Neural crest cell (in vitro differentiated cells): Measurements from ENCODE around the gene FBXO10. TPM values are rescaled to one million over a fixed set of nuclear protein-coding genes. Genes with fewer than 3 reads are reported as not detected.
A peak's percentile ranks its signal among the peaks of the same experiment; 100 is the strongest.

Source experiments
- DNase-seq: peaks from one replicate; pipeline ENCODE4 v3.0.0; 2021; ENCODE audit warnings: low read depth, mixed read lengths, low spot score
- H3K27ac Mint-ChIP-seq: one replicate; pipeline ENCODE4 v1.8.0; 2021; ENCODE audit warnings: mild to moderate bottlenecking, mixed read lengths; ENCODE audit not compliant: unreplicated experiment
- H3K27me3 Mint-ChIP-seq: 2 replicates; pipeline ENCODE4 v1.8.0; 2021; ENCODE audit warnings: low read depth, mild to moderate bottlenecking, mixed read lengths
- H3K36me3 Mint-ChIP-seq: 2 replicates; pipeline ENCODE4 v1.8.0; 2021; ENCODE audit warnings: low read depth, mild to moderate bottlenecking, mixed read lengths
- H3K4me1 Mint-ChIP-seq: 2 replicates; pipeline ENCODE4 v1.8.0; 2021; ENCODE audit warnings: mixed read lengths
- H3K4me3 Mint-ChIP-seq: one replicate; pipeline ENCODE4 v1.8.0; 2021; ENCODE audit warnings: mild to moderate bottlenecking, mixed read lengths
- H3K9me3 Mint-ChIP-seq: 2 replicates; pipeline ENCODE4 v1.8.0; 2021; ENCODE audit warnings: mixed read lengths
- long read RNA-seq: library from polyadenylated mRNA; unstranded; transcript quantifications from one replicate; pipeline ENCODE4 v2.0.0, GENCODE V29; 2020
- total RNA-seq: library from RNA; stranded (reverse); gene quantifications from 2 replicates; pipeline ENCODE4 v1.2.1, GENCODE V29; 2021
- TF ChIP-seq, protein P1 (sequence below): fragments of 200-600 bp; sonication (generic); conservative IDR thresholded peaks from 2 replicates; pipeline ENCODE4 v1.5.0; 2021; ENCODE audit warnings: antibody characterized with exemption, mild to moderate bottlenecking

FBXO10 gene, protein sequence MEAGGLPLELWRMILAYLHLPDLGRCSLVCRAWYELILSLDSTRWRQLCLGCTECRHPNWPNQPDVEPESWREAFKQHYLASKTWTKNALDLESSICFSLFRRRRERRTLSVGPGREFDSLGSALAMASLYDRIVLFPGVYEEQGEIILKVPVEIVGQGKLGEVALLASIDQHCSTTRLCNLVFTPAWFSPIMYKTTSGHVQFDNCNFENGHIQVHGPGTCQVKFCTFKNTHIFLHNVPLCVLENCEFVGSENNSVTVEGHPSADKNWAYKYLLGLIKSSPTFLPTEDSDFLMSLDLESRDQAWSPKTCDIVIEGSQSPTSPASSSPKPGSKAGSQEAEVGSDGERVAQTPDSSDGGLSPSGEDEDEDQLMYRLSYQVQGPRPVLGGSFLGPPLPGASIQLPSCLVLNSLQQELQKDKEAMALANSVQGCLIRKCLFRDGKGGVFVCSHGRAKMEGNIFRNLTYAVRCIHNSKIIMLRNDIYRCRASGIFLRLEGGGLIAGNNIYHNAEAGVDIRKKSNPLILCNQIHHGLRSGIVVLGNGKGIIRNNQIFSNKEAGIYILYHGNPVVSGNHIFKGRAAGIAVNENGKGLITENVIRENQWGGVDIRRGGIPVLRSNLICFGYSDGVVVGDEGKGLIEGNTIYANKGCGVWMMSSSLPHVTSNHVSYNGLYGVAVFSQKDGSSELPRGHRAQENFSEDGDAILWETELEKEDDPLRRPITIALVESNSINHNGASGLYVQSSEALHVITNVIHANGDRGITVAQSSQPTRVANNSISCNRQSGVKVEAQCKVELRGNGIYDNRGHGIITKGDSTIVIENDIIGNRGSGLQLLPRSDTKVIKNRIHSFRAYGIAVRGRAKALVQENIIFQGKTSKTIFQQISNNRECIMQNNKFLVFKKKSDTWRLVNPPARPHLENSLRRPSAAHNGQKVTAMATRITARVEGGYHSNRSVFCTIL
- total RNA-seq: 24.8 and 25.6 TPM in 2 replicates
- long read RNA-seq, partial matches to known transcripts: 1 of 1 reads
- long read RNA-seq, other reads (novel, unspliced or antisense): 0 of 1 reads

DNA sequence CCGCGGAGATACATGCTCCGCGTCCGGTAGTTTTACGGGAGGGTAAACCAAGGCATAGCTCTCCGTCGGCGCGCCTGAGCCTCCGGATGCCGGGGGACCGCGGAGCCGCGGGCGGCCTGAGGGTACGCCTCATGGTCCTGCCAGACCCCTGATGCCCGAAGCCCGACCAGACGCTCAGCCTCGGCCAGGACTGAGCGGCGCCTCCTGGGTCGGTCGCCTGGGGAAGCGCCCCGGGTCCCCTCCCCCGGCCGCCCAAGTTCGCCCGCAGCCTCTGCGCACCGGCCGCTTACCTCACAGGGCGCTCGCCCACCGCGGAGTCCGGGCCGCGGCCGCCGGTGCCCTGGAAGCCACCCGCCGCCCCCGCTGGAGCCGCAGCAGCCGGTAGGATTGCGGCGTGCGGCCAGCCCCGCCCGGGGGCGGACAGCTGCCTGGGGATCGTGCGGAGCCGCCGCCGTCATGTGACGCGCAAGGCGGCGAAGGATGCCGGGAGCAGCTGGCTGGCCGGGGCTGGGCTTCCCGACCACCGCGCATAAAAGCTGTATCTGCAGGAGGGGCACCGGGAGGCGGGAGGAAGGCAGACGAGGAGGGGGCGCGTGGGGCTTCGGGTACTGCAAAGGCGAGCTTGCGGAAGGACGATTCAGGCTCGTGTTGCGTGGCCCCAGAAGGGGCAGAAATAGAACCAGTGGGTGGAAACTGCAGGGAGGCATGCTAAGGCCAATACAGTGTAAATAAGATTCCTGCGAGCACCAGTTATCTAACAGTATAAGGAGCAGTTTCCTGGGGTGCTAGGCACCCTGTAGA is at the start of gene FBXO10:
Gene FBXO10 (minus strand): TSS at position 460 of the 801 bp plus-strand sequence. CDS start 34,612 bp downstream, outside the sequence.
- Mint-ChIP-seq H3K36me3 (no peaks in the 10 kb centered on the region), H3K4me1 (peaks cover 36% of the 10 kb centered on the region), H3K27ac (peak within 1 kb of the TSS; percentile 96), H3K9me3 (no peaks in the 10 kb centered on the region), H3K4me3 (peak within 1 kb of the TSS; percentile 95), H3K27me3 (no peaks in the 10 kb centered on the region)
- DNase-seq: peak; percentile 79
- TF ChIP-seq, protein P1, sequence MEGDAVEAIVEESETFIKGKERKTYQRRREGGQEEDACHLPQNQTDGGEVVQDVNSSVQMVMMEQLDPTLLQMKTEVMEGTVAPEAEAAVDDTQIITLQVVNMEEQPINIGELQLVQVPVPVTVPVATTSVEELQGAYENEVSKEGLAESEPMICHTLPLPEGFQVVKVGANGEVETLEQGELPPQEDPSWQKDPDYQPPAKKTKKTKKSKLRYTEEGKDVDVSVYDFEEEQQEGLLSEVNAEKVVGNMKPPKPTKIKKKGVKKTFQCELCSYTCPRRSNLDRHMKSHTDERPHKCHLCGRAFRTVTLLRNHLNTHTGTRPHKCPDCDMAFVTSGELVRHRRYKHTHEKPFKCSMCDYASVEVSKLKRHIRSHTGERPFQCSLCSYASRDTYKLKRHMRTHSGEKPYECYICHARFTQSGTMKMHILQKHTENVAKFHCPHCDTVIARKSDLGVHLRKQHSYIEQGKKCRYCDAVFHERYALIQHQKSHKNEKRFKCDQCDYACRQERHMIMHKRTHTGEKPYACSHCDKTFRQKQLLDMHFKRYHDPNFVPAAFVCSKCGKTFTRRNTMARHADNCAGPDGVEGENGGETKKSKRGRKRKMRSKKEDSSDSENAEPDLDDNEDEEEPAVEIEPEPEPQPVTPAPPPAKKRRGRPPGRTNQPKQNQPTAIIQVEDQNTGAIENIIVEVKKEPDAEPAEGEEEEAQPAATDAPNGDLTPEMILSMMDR: no peak

- no peaks in the 10 kb centered on the region for H3K9me3 Mint-ChIP-seq
- H3K4me1 Mint-ChIP-seq: peaks cover 5% of the 10 kb centered on the region
- H3K4me3 Mint-ChIP-seq: no peak overlapping the region
- H3K36me3 Mint-ChIP-seq: no peaks in the 10 kb centered on the region
- DNase-seq: no peak
- H3K27ac Mint-ChIP-seq: no peak overlapping the region
- TF ChIP-seq, protein P1: no peak
- H3K27me3 Mint-ChIP-seq: peaks cover 5% of the 10 kb centered on the region
These were observed 49.6 kb upstream of the FBXO10 start for GRCh38 chr9:37625758-37626147.

DNA sequence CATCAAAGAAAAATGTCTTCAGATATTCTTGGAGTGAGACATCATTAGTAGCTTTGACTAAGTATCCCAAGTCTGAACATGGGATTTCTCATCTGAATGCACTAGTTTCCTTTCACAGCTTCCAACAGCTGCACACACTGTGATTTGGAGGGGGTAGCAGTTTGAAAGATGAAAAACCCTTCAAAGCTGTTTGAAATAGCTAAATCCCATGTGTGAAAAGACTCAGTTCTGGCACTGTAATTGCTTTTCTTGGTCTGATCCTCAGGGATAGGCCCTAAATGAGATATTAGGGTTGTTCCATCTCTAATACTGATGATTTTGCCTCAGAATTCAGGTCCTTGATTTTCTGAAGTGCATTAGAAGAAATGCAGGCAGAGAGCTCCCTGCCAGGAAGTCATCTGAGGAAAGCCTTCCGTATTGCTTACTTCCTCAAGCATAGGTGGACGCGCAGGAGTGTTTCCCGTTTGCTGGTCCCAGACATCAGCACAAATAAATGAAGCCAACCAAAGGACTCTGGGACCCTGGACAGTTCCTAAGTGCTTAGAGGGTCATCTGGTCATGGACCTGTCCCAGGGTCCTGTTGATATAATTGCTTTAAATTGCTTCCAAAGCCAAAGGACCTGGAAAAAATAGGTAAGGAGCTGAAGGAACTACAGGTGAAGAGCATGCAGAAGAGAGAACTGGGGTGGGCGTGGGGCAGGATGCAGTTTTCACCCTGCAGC is 49.0 kb upstream of the FBXO10 start:
- no peak overlapping the region for H3K4me3 Mint-ChIP-seq
- peak overlapping the region; percentile 52 for H3K27ac Mint-ChIP-seq
- peaks cover 5% of the 10 kb centered on the region for H3K4me1 Mint-ChIP-seq
- no peaks in the 10 kb centered on the region for H3K9me3 Mint-ChIP-seq
- DNase-seq: no peak
- peaks cover 5% of the 10 kb centered on the region for H3K27me3 Mint-ChIP-seq
- TF ChIP-seq, protein P1: no peak
- H3K36me3 Mint-ChIP-seq: no peaks in the 10 kb centered on the region

DNA sequence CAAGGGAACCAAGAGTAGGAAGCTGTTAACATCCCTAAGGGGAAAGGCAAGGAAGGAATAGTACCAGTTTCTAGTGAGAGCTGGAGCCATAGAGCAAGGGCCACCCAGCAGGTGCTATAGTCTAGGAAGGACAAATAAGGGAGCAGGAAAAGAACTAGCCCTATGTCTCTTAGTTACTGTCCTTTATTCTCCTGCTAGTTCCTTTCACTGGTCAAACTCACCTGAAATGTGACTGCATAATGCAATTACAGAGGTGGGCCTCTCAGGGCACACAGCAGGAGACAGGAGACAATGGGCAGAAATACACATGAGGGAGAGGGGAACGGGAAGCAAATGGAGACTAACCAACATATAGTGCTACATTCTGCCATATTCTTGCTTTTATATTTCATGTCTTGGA is 47.9 kb upstream of the FBXO10 start:
- Mint-ChIP-seq H3K27ac (no peak overlapping the region), H3K27me3 (peaks cover 5% of the 10 kb centered on the region), H3K4me1 (peaks cover 5% of the 10 kb centered on the region), H3K4me3 (no peak overlapping the region), H3K36me3 (no peaks in the 10 kb centered on the region), H3K9me3 (no peaks in the 10 kb centered on the region)
- DNase-seq: no peak
- TF ChIP-seq, protein P1: no peak
